ENCODE measurements around the gene PTPRJ.

DNA sequence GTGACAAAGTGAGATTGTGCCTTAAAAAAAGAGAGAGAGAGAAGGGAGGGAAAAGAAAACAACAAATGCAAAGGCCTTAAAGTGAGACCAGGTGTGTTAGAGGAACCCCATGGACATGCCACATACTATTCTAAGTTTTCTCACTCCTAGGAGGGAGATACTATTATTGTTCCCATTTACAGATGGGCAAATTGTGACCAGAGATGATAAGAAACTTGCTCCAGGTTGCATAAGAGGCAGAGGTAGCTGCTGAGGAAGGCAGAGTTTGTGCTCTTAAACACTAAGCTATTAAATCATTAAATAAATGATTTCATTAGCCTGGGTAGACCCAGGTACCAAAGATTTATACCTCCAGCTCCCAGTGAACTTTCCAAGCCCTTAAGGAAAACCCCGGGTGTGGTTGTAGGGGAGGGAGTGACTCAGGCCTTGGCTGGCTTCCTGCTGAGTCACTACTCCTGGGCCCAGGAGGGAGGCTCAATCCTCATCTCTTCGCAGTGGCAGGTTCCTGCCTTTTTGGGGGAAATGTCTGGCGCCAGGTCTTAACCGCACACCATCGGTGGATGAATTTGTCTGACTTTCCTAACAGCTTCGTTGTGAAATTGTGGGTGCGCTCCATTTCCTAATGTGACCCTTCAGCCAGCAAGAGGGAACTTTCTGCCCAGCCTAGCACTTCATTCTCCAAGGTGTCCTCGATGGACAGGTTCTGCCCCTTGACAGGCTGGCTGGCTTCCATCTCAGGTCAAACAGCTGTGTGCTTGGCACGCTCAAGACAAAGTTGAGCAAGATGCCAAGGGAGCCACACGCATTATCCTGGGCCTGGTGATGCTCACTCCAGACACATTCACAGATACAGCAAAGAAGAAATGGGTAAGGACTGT is 33.4 kb upstream of the PTPRJ start:
- TF ChIP-seq ELF4 (IDR thresholded peaks at IDR 0.05) = no peak
- TF ChIP-seq ARNT (IDR thresholded peaks at IDR 0.05) = no peak
- no peak for TF ChIP-seq SP1 (IDR thresholded peaks at IDR 0.05)
- no peak for TF ChIP-seq SUZ12 (IDR thresholded peaks at IDR 0.05)
- TF ChIP-seq, protein P1, sequence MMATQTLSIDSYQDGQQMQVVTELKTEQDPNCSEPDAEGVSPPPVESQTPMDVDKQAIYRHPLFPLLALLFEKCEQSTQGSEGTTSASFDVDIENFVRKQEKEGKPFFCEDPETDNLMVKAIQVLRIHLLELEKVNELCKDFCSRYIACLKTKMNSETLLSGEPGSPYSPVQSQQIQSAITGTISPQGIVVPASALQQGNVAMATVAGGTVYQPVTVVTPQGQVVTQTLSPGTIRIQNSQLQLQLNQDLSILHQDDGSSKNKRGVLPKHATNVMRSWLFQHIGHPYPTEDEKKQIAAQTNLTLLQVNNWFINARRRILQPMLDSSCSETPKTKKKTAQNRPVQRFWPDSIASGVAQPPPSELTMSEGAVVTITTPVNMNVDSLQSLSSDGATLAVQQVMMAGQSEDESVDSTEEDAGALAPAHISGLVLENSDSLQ (IDR thresholded peaks at IDR 0.05) = no peak
- no peak for TF ChIP-seq L3MBTL2 (conservative IDR thresholded peaks at IDR 0.05)
- no peak for TF ChIP-seq FOXM1 (IDR thresholded peaks at IDR 0.05; ENCODE audit: borderline replicate concordance)
- no peak for TF ChIP-seq ZNF384 (IDR thresholded peaks at IDR 0.05)
- no peak for TF ChIP-seq TARDBP (IDR thresholded peaks at IDR 0.05)

All from HEK293T (cell line).